Smooth muscle cell (in vitro differentiated cells): ENCODE measurements around the gene RAB40B. TPM values are rescaled to one million over a fixed set of nuclear protein-coding genes. Genes with fewer than 3 reads are reported as not detected.

Experiments used
- DNase-seq: peaks from one replicate; lab custom pipeline; 2025; ENCODE audit not compliant: unreplicated experiment; lab: John Stamatoyannopoulos, UW
- H2AFZ ChIP-seq: fragments of 200-600 bp; sonication (generic); 2 replicates; pipeline ENCODE4 v1.6.0; 2016; ENCODE audit warnings: antibody characterized with exemption, low read depth, mild to moderate bottlenecking
- H3F3A ChIP-seq: fragments of 200-600 bp; sonication (generic); 2 replicates; pipeline ENCODE4 v1.6.0; 2017; ENCODE audit warnings: antibody characterized with exemption, low read depth
- H3K27ac ChIP-seq: fragments of 200-600 bp; sonication (generic); 2 replicates; pipeline ENCODE4 v1.5.1; 2016; ENCODE audit warnings: low read depth, mild to moderate bottlenecking
- H3K27me3 ChIP-seq: fragments of 200-600 bp; sonication (generic); 2 replicates; pipeline ENCODE4 v1.6.1; 2016; ENCODE audit warnings: low read depth, mild to moderate bottlenecking
- H3K36me3 ChIP-seq: fragments of 200-600 bp; sonication (generic); 2 replicates; pipeline ENCODE4 v1.5.1; 2016; ENCODE audit warnings: low read depth
- H3K4me1 ChIP-seq: fragments of 200-600 bp; sonication (generic); 2 replicates; pipeline ENCODE4 v1.5.1; 2016; ENCODE audit warnings: low read depth
- H3K4me2 ChIP-seq: fragments of 200-600 bp; sonication (generic); 2 replicates; pipeline ENCODE4 v1.6.0; 2016; ENCODE audit warnings: mild to moderate bottlenecking
- H3K4me3 ChIP-seq: fragments of 200-600 bp; sonication (generic); 2 replicates; pipeline ENCODE4 v1.5.1; 2016; ENCODE audit warnings: mild to moderate bottlenecking
- H3K79me2 ChIP-seq: fragments of 200-600 bp; sonication (generic); 2 replicates; pipeline ENCODE4 v1.6.0; 2016; ENCODE audit warnings: low read depth, mild to moderate bottlenecking
- H3K9ac ChIP-seq: fragments of 200-600 bp; sonication (generic); 2 replicates; pipeline ENCODE4 v1.6.0; 2016; ENCODE audit warnings: low read depth
- H3K9me3 ChIP-seq: fragments of 200-600 bp; sonication (generic); replicated peaks from 2 replicates; pipeline ENCODE4 v1.5.1; 2016; ENCODE audit warnings: low read depth
- H4K20me1 ChIP-seq: fragments of 200-600 bp; sonication (generic); 2 replicates; pipeline ENCODE4 v1.6.0; 2016; ENCODE audit warnings: low read depth
- WGBS: methylation state at CpG from one replicate; pipeline ENCODE4 v1.1.7; 2016; ENCODE audit warnings: low lambda C conversion rate; 5-methylcytosine and 5-hydroxymethylcytosine counted together
- polyA plus RNA-seq: library from polyadenylated mRNA; unstranded; fragments of >200 nt; fragmentation: Nextera tagmentation; extraction: Ambion mirVana; gene quantifications from 2 replicates; pipeline ENCODE4 v1.2.1, GENCODE V29; 2016
- total RNA-seq: library from RNA; depleted of rRNA; stranded (reverse); fragments of >200 nt; gene quantifications from 2 replicates; pipeline ENCODE4 v1.2.3, GENCODE V29; 2014
- TF ChIP-seq, protein P1 (sequence below): fragments of 200-600 bp; sonication (generic); IDR thresholded peaks from 2 replicates; pipeline ENCODE4 v1.5.1; 2017; ENCODE audit warnings: borderline replicate concordance, mild to moderate bottlenecking, antibody characterized with exemption; ENCODE audit not compliant: insufficient read depth, poor library complexity, severe bottlenecking

RAB40B gene
- total and polyA plus RNA-seq, 2 experiments from 2014 or later: 12.0 to 16.0 TPM

GRCh38 chr17:82663381-82664275, 34.9 kb downstream of the RAB40B start:
- Histone ChIP-seq H3F3A (no peaks in the 10 kb centered on the region), H2AFZ (no peak overlapping the region), H3K9ac (no peak overlapping the region), H3K79me2 (no peaks in the 10 kb centered on the region), H3K27me3 (no peaks in the 10 kb centered on the region), H4K20me1 (no peaks in the 10 kb centered on the region), H3K4me1 (peaks cover 6% of the 10 kb centered on the region), H3K9me3 (no peaks in the 10 kb centered on the region), H3K4me2 (no peak overlapping the region), H3K4me3 (no peak overlapping the region), H3K27ac (no peak overlapping the region), H3K36me3 (no peaks in the 10 kb centered on the region)
- 97% methylated on average over 34 of the region's 39 CpGs for WGBS
- TF ChIP-seq, protein P1, sequence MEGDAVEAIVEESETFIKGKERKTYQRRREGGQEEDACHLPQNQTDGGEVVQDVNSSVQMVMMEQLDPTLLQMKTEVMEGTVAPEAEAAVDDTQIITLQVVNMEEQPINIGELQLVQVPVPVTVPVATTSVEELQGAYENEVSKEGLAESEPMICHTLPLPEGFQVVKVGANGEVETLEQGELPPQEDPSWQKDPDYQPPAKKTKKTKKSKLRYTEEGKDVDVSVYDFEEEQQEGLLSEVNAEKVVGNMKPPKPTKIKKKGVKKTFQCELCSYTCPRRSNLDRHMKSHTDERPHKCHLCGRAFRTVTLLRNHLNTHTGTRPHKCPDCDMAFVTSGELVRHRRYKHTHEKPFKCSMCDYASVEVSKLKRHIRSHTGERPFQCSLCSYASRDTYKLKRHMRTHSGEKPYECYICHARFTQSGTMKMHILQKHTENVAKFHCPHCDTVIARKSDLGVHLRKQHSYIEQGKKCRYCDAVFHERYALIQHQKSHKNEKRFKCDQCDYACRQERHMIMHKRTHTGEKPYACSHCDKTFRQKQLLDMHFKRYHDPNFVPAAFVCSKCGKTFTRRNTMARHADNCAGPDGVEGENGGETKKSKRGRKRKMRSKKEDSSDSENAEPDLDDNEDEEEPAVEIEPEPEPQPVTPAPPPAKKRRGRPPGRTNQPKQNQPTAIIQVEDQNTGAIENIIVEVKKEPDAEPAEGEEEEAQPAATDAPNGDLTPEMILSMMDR: no peak
- DNase-seq: no peak

- TF ChIP-seq, protein P1: no peak
- Histone ChIP-seq H3K36me3 (no peaks in the 10 kb centered on the region), H3K9me3 (no peaks in the 10 kb centered on the region), H3K27me3 (no peaks in the 10 kb centered on the region), H3K27ac (no peak overlapping the region), H4K20me1 (no peaks in the 10 kb centered on the region), H3K9ac (no peak overlapping the region), H3K4me2 (no peak overlapping the region), H2AFZ (no peak overlapping the region), H3K4me1 (peaks cover 6% of the 10 kb centered on the region), H3K79me2 (no peaks in the 10 kb centered on the region), H3F3A (no peaks in the 10 kb centered on the region), H3K4me3 (no peak overlapping the region)
- no peak for DNase-seq
- 93% methylated on average over 15 of the region's 20 CpGs for WGBS
Measured at GRCh38 chr17:82662711-82663261, 35.7 kb downstream of the RAB40B start.

DNA sequence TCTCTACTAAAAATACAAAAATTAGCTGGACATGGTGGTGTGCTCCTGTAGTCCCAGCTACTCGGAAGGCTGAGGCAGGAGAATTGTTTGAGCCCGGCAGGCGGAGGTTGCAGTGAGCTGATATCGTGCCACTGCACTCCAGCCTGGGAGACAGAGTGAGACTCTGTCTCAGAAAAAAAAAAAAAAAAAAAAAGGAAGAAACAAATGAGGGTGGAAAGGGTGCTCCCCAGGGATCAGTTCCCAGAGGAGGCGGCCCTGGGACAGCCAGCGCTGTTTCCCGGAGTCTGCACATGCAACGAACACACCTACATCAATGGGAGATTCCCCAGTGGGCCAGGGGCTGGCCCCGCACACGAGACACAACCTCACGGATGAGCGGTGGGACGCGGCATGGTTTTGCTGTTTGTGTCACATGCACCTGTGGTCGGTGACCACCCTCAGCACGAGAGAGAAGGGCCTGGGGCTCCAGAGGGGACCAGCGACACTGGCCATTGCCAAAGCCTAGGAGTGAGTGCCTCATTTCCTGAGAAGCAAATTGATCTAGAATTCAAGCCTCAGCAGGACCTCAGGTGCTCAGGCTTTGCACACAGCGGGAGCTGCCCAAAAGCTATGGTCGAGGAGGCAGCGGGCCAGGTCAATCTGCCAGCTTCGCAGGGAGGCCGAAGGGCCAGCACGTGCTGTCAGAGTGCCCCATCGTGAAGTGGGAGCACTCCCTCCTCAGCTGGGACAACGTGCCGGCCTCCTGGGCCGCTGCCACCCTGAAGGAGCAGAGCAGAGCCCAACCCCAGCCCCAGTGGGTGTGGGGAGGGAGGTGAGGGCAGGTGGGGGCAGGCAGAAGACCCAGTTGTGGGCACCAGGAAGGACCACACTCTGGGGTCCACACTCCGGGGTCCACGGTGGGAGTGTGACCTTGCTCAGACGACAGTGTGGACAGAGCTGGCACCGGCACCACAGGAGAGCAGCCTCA, 36.5 kb downstream of the RAB40B start:
- Histone ChIP-seq H3K79me2 (no peaks in the 10 kb centered on the region), H3K4me2 (no peak overlapping the region), H2AFZ (no peak overlapping the region), H3K4me3 (no peak overlapping the region), H3K9ac (no peak overlapping the region), H3K27me3 (no peaks in the 10 kb centered on the region), H3K27ac (no peak overlapping the region), H4K20me1 (no peaks in the 10 kb centered on the region), H3K36me3 (no peaks in the 10 kb centered on the region), H3K4me1 (peaks cover 6% of the 10 kb centered on the region), H3F3A (no peaks in the 10 kb centered on the region), H3K9me3 (no peaks in the 10 kb centered on the region)
- no peak for DNase-seq
- 93% methylated on average over 30 of the region's 31 CpGs for WGBS
- TF ChIP-seq, protein P1: no peak
